HG02938 (cell line): ENCODE measurements around the gene KIAA1328.
"Not testable (repeated sequence)": the region's sequence is repeated elsewhere in the genome, so short reads cannot be mapped to it uniquely, and the experiment has no call there.

Experiments used
- ATAC-seq: cut with Tn5 transposase; IDR thresholded peaks from one replicate; pipeline ENCODE4 v1.9.1; 2021; ENCODE audit warnings: mild to moderate bottlenecking, moderate library complexity; ENCODE audit not compliant: unreplicated experiment

The KIAA1328 gene

DNA sequence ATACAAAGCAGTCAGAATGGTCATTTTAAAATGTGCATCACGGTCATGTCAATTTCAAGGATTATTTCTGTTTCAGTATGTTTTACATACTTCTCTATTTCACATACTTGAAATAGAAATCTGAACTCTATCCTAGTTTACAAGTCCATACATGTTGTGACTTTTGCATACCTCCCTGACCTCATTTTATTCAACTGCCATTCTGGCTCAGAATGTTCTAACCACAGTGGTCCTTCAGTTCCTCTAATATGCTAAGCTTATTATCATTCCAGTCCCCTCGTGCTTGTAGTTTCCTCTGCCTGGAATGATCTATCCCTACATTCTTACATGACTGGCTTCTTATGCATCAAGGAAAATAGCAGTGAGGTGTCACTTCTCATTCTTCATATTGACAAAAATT is 295.6 kb downstream of the KIAA1328 start:
- ATAC-seq = no peak

DNA sequence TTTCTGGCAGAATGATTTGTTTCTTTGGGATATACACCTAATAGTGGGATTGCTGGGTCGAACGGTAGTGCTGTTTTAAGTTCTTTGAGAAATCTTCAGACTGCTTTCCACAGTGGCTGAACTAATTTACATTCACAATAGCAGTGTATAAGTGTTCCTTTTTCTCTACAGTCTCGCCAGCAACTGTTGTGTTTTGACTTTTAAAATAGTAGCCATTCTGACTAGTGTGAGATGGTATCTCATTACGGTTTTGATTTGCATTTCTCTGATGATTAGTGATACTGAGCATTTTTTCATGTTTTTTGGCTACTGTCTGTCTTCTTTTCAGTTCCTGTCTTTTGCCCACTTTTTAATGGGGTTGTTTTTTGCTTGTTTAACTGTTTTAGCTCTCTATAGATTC is 306.2 kb downstream of the KIAA1328 start:
- ATAC-seq = no peak

DNA sequence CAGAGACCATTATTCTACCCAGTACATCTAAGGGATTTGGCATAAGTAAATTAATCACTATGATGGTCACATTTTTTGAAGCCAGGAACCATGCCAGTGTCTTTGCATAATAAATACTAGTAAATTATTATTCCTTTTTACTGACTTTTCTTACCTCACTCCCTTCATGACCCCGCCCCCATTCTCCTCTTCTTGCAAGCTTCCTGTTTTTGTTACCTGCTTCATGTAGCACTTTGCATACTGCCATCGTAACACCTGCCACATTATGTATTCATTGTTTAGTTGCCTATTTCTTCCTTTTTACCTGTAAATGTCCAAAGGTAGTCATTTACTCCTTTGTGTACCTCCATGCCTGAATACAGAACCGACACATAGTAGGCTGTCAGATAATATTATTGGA is 309.5 kb downstream of the KIAA1328 start:
- ATAC-seq = no peak

DNA sequence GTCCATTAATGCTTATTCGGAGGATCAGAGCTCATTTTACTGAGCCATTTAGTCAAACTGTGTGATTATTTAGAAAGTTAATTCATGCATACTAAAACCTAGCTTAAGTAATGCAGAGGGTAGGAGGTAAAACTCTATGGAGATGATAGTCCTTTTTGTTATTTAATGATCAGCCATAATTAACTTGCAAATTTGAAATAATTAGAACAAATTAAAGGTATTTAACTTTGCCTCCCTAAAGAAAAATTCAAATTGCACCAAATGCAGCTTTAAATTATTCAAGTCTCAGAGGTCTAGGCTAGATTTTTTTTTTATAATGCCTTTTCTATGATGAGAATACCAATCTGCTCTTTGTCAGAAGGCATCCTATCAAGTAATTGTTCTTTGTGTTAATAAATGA is 310.9 kb downstream of the KIAA1328 start:
- ATAC-seq = no peak

DNA sequence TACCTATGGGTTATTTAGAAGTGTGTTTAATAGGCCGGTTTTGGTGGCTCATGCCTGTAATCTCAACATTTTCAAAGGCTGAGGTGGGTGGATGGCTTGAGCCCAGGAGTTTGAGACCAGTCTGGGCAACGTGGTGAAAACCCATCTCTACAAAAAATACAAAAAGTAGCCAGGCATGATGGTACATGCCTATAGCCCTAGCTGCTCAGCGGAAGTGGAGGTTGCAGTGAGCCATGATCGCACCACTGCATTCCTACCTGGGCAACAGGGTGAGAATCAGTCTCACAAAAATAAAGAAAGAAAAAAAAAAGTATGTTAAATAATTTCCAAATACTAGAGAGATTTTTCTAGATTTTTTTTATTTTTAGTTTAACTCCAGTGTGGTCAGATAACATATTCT is 316.0 kb downstream of the KIAA1328 start:
- ATAC-seq = no peak

DNA sequence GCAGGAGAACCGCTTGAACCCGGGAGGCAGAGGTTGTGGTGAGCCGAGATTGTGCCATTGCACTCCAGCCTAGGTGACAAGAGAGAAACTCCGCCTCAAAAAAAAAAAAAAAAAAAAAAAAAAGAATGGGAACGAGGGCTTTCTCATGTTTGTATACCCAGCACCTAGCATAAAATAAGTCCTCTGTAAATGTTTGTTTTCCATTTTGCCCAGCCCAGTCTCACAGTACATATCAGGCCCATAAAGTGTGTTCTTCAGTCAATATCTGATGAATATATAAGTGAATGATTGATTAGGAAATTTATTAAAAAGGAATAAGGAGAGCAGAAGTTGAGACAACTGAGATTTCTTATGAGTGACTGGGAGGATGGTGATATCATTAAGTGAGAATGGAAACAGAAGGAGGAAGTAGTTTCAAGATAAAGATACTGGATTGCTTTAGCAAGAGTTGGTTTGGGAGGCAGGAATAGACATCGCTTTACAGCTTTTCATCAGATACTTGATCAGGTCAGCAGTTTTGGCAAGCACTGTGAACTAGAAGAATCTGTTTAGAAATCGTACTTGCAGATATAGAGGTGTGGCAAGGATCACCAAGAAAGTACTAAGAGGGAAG is 327.5 kb downstream of the KIAA1328 start:
- no peak for ATAC-seq

DNA sequence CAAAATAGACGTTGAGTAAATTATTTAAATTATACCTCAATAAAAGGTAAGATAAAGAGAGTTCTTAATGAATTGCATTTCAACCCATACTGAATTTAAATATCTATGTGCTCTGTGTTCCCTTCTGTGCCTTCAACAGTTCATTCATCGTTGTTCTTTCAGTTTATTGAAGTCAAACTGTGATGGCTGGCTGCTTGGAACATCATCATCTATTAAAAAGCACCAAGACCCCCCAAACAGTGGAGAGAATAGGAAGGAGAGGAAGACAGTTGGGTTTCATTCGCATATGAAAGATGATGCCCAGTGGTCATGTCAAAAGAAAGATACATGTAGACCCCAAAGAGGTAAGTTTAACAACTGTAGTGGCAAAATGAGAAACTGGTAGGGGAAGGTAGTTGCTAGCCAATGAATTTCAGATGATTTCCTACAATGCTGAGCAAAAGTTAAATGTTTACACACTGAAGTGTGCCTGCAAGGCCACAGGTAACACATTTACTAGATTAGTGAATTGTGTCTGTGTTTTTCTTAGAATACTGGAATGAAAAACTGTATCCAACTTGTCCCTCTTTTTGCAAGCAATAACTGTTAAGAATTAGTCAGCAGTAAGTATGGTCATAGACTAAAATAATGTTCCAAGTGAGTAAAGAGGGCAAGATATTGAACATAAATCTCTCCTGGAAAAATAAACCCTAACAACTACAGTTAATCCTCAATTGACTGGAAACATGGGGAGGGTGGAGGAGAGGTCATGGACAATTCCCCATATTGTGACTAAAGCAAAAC is 331.3 kb downstream of the KIAA1328 start:
- no peak for ATAC-seq

DNA sequence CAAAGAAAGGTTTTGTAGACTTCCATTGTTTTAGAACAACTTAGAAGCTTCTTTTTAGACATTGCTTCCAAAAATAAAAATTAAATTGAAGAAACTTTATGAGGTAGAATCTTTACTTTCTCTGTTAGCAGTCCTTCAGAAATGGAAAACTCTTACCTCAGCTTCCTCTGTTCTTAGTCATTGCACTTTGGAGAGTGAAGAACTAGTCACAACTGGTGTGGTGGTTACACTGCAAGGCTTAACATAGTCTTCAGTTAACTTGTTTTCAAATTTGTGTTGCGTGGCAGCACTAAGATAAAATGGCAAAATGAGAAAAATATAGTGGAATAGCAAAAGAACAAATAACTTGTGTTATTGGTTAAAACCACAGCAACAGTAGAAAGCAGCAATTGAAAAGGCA is 332.6 kb downstream of the KIAA1328 start:
- ATAC-seq = no peak

DNA sequence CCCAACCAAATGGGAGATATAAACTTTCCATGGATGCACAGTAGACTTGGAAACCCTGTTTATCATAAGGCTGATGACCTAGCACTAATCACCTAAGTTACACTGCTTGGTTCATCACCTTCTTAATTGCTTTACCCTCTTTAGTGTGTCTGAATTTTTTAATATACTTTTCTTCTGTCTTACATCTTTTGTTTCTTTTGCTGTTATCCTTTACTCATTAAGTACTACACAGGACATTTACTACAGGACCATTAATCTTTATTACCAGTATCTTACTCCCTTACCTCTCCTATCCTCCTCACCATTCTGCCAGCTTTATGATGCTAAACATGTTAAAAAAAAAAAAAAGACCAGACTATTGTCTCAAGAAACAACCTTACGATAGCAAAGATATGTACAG is 333.6 kb downstream of the KIAA1328 start:
- no peak for ATAC-seq

DNA sequence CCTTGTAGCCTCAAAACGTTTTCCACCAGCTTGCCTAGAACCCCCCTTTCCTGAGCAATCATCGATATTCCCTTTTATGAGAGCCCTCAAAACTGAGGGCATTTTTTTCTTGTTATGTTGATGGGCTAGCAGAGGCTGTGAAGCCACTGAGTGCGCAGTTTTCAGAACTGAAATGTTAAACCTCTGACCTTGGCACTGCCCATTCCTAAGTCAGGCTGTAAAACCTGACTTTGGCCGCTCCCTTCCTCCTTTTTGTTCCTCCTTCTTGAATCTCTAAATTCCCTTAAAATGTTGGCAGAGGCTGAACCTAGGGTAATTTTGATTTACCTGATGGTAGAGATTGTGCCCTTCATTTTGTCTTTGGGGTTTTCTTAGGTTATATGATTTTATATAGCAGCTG is 334.2 kb downstream of the KIAA1328 start:
- no peak for ATAC-seq

DNA sequence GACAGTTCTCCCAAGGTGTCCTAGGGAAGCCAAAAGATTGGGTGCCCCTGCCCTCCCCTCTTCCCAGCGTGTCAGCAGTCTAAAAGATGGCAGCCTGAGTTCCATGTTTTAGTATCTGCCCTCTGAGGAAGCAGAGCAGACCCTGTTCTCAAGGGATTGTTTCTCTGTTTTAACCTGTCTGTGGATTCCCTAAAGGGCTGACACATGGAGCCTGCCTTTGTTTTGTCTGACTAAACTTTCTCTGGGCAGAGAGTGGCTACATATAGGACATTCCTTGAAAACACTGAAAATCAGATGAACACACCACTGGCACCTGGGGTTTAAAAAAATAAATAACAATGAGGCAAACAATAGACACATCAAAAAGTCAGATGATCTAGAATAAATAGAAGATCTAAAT is 337.6 kb downstream of the KIAA1328 start:
- no peak for ATAC-seq

DNA sequence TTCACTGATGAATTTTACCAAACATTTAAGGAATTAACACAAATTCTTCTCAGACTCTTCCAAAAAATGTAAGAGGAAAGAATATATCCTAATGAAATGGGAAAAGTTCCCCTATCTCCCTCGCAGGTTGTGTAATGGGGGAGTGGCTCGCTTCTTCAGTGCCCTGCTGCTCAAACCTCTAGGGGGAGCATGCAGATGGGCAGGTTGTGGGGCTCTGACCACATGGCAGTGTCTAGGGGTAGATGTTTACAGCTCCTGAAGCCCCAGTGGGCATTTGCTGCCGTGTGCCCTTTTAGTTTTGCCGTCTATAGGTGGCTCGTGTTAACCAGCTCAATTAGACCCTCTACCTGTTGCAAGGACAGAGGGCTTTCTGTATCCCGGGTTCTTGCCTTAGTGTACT is 338.0 kb downstream of the KIAA1328 start:
- ATAC-seq = not testable (repeated sequence)

DNA sequence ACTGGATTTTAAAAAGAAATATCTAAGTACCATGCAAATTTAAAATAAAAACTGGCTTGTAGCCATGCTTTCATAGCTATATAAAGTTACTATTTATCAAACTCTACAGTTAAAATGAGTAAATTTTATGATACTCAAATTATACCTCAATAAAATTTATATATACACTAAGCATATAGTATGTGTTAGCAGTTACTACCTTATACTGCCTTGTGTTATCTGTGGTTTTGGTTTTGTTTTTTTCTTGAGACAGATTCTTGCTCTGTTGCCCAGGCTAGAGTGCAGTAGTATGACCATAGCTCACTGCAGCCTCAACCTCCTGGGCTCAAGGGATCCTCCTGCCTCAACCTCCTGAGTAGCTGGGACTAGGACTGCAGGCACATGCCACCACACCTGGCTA is 342.1 kb downstream of the KIAA1328 start:
- ATAC-seq = no peak

DNA sequence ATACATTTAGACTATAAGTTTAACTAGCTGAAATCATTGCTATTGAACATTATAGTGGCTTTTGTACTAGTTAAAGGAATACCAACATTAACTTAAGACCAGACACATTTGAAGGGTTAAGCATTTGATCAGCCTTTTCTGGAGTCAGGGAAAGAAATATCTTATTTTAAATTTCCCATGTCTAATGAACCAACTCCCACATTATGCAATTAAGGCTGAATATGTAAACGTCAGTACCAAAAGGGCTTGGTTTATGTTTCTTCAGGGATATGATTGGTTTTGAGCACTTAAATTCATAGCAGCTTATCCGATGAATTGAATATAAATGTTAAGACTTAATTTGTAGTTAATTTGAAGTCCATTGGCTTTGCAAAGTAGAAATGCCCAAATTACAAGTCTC is 344.5 kb downstream of the KIAA1328 start:
- ATAC-seq = no peak

DNA sequence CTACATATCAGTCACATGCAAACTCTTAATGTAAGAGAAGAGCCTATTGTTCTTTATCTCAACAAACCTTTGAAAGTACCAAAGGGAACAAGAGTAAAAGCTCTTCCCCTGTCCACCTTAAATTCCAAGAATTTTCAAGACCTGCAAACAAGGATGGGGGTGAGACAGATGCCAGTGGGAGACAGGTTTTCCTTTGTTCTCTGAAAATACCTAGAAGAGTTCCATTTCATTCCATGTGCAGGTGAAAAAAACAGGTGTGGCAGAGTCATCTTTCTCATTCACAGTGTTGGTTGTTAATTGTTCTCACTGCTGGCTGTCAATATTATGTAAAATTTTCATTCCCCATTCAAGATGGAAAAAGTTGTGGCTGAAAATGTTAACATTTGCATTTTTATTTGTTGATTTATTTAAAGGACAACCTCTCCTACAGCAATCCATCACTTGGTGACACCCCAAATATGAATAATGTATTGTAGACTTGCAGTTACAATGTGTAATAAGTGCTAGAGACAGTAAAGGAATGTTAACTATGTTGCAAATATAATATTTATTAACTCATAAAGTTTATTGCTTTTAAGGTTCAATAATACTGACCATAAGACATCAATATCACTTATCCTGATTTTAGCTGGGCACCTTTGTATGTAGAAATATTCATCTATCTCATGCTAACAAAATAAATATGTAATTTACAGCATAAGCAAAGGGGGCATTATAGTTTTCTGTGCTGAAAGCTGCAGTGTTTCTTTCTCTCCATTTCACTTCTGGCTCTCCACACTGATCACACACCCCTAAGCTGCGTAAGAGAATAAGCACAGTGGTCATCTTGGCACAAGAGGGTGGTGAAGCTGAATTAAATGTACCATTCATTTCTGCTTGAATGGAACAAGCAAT is 347.0 kb downstream of the KIAA1328 start:
- no peak for ATAC-seq

DNA sequence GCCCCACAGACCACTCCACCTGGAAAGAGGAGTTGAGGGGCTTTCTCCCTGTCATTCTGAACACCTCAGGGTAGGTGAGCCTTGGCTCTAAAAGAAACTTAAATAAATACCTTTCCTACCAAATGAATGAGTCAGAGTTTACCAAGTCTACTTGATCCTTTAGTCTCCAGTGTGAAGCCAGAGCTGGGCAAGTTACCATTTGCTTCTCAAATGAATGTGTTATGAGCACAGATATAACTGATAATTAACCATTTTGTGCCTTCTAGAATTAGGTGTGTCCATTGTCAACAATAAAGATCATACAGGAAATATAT is 347.7 kb downstream of the KIAA1328 start:
- ATAC-seq = no peak

DNA sequence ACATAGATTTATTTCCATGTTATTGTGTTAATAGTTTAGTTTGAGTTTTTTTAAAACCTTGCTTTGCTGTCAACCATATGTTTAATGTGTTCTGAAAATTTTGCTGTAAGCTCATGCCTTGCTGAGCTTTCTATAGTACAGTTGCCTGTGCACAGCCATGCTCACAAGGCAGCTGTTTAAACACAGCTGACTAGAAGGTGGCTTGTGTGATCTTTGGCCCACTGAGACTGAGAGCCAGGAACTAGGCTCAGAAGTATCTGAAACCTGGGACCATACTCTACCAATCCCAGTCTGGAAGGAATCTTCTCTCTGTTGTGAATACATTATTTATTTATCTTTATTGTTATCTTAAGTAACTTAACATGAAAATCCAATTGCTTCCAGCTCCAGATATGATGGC is 350.5 kb downstream of the KIAA1328 start:
- no peak for ATAC-seq

DNA sequence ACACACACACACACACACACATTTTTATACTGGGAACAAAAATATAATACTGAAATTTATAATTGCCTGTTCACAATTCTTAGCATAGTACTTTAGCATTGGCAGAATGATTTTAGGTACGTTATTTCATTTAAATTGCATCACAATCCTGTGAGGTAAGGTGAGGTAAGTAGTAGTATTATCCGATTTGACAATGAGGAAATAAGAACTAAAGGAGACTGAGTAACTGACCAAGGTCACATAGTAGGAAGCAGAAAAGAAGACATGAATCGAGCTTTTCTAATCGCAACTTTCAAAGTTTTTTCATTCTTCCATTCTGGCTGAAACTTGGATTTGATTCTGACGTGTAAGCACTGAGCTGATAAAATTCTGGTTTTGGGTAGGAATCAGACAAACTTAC is 351.2 kb downstream of the KIAA1328 start:
- ATAC-seq = no peak

DNA sequence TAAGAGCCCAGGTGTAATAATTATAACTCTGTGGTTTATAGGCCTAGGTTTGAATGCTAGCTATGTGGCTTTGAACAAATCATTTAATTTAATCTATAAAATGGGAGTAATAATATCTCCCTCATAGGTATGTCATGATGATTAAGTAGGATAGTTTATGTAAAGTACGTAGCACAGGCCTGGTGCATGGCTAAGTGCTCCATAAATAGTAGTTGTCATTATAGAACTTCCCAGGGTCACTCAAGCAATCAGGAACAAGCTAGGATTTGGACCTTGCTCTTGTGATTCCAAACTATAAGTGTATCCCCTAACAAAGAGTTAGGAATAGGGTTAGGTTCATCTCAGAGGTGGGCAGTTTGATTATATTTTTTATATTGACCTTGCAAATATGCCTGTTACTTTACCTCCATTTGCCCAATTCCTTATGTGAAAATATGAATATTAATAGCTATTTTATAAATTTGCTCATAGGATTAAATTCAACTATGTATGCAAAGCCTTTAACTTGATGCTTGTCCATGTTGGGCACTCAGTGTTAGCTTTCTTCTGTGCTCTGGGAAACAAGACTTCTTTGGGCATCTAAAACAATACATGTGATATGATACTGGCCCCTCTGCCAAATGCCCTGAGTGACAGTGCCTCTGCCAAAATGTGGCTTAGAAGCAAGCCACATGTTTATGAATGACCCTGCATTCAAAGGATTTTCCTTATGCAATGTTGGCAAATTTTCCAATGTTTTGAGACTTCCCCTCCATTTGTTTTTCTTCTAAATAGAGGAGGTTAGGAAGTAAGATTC is 353.6 kb downstream of the KIAA1328 start:
- ATAC-seq = no peak

DNA sequence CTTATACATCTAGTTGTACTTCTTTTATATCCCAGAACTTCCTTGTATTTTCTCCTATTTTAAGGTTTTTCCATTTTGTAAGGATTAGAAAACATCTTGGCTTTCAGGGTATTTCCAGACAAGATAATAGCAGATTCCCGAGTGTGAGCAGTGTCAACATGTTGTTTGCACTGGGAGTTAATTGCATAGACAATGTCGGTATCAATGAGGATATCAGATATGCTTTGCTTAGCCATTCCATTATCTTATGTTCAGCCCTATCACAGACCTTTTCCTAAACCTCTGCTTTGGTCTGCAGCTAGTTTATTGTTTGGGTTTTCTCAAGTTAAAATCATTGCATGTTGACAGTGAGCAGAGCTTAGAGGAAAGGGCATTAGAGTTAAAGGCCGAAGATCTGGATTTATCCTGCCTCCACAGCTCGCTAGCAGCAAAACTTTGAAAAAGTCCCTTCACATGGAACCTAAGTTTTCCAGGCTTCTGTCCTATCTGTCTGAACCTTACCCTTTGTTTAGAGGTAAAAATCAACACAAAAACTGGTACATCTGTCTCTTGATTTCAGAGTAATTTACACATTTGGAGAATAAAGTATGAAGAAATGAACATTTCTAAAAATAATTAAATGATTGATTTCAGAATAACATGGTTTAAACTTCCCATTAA is 355.4 kb downstream of the KIAA1328 start:
- no peak for ATAC-seq
